Measurements from ENCODE around the gene RC3H2.

- no peak for TF ChIP-seq EP300 (IDR thresholded peaks at IDR 0.05; ENCODE audit: borderline replicate concordance)
- no peak for TF ChIP-seq TEAD4 (IDR thresholded peaks at IDR 0.05)
- TF ChIP-seq MAX (IDR thresholded peaks at IDR 0.05): no peak
- TF ChIP-seq FOXM1 (IDR thresholded peaks at IDR 0.05; ENCODE audit: borderline replicate concordance, low read depth): no peak
- TF ChIP-seq YY1 (IDR thresholded peaks at IDR 0.05; ENCODE audit: low read depth): no peak
Measured at GRCh38 chr9:122797316-122798063, 107.7 kb downstream of the RC3H2 start.
